ENCODE data around the gene RBMS2. TPM values are rescaled to one million over a fixed set of nuclear protein-coding genes. Genes with fewer than 3 reads are reported as not detected.

Gene RBMS2
- total and polyA plus RNA-seq, 2 donors from 2014 or later, result 8.5 to 71.3 TPM

- peaks cover 0 to 43% (median 26%) of the 10 kb centered on the region in 3 donors for H3K4me1 ChIP-seq (ENCODE audit: control insufficient read depth in 2 of 3, insufficient read depth in 2 of 3, low read depth in 1 of 3, low read length in 3 of 3)
- H3K36me3 ChIP-seq (ENCODE audit: control insufficient read depth in 2 of 3, insufficient read depth in 3 of 3, low read length in 3 of 3), result peaks cover 10 to 17% (median 15%) of the 10 kb centered on the region in 3 donors
- intact Hi-C loops (cut with DNase I), result no loop called here
- TF ChIP-seq CTCF (IDR thresholded peaks at IDR 0.05; ENCODE audit: borderline replicate concordance, extremely low read depth, insufficient read depth), result no peak
- peak overlapping the region; percentile 67 to 88 (median 83) for H3K4me3 ChIP-seq (ENCODE audit: low read length in 3 of 3)
- H3K27ac ChIP-seq (ENCODE audit: low read depth in 2 of 2, low read length in 2 of 2), result peak overlapping the region; percentile 89 to 97
- FAIRE-seq, result no peak
- H3K9ac ChIP-seq (ENCODE audit: low read length in 3 of 3), result peak overlapping the region; percentile 24 to 89 (median 54)
- DNase-seq, result peak; percentile 71 to 90 (median 86)
- no peaks in the 10 kb centered on the region for H3K27me3 ChIP-seq (ENCODE audit: control insufficient read depth, insufficient read depth, low read length)
- no peaks in the 10 kb centered on the region for H3K9me3 ChIP-seq (ENCODE audit: control insufficient read depth in 2 of 3, insufficient read depth in 1 of 3, low read length in 3 of 3)
These were observed 112.7 kb downstream of the RBMS2 start for GRCh38 chr12:56634242-56634836.

- Histone ChIP-seq H3K36me3 (ENCODE audit: control insufficient read depth in 2 of 3, insufficient read depth in 3 of 3, low read length in 3 of 3) (peaks cover 12 to 23% (median 18%) of the 10 kb centered on the region in 3 donors), H3K27me3 (ENCODE audit: control insufficient read depth, insufficient read depth, low read length) (no peaks in the 10 kb centered on the region), H3K4me3 (ENCODE audit: low read length in 3 of 3) (peak overlapping the region; percentile 76 to 88 (median 83)), H3K9ac (ENCODE audit: low read length in 3 of 3) (peak overlapping the region; percentile 70 to 89 (median 88)), H3K27ac (ENCODE audit: low read depth in 2 of 2, low read length in 2 of 2) (peak overlapping the region; percentile 89 to 97), H3K9me3 (ENCODE audit: control insufficient read depth in 2 of 3, insufficient read depth in 1 of 3, low read length in 3 of 3) (no peaks in the 10 kb centered on the region), H3K4me1 (ENCODE audit: control insufficient read depth in 2 of 3, insufficient read depth in 2 of 3, low read depth in 1 of 3, low read length in 3 of 3) (peaks cover 0 to 43% (median 26%) of the 10 kb centered on the region in 3 donors)
- TF ChIP-seq CTCF (IDR thresholded peaks at IDR 0.05; ENCODE audit: borderline replicate concordance, extremely low read depth, insufficient read depth), result peak; percentile 25
- intact Hi-C loops (cut with DNase I), result no loop called here
- DNase-seq, result peak; percentile 78 to 92 (median 86)
- no peak for FAIRE-seq
These were observed 113.5 kb downstream of the RBMS2 start for GRCh38 chr12:56634837-56635791.

- peak overlapping the region; percentile 75 to 89 (median 88) for H3K9ac ChIP-seq (ENCODE audit: low read length in 3 of 3)
- intact Hi-C loops (cut with DNase I), result no loop called here
- peak overlapping the region; percentile 56 to 88 (median 76) for H3K4me3 ChIP-seq (ENCODE audit: low read length in 3 of 3)
- no peak for FAIRE-seq
- H3K27me3 ChIP-seq (ENCODE audit: control insufficient read depth, insufficient read depth, low read length), result no peaks in the 10 kb centered on the region
- no peaks in the 10 kb centered on the region for H3K9me3 ChIP-seq (ENCODE audit: control insufficient read depth in 2 of 3, insufficient read depth in 1 of 3, low read length in 3 of 3)
- peak; percentile 9 for TF ChIP-seq CTCF (IDR thresholded peaks at IDR 0.05; ENCODE audit: borderline replicate concordance, extremely low read depth, insufficient read depth)
- H3K36me3 ChIP-seq (ENCODE audit: control insufficient read depth in 2 of 3, insufficient read depth in 3 of 3, low read length in 3 of 3), result peaks cover 12 to 27% (median 18%) of the 10 kb centered on the region in 3 donors
- peak; percentile 89 to 96 (median 92) for DNase-seq
- peak overlapping the region; percentile 89 to 97 for H3K27ac ChIP-seq (ENCODE audit: low read depth in 2 of 2, low read length in 2 of 2)
- H3K4me1 ChIP-seq (ENCODE audit: control insufficient read depth in 2 of 3, insufficient read depth in 2 of 3, low read depth in 1 of 3, low read length in 3 of 3), result peaks cover 0 to 36% (median 20%) of the 10 kb centered on the region in 3 donors
These were observed 114.4 kb downstream of the RBMS2 start for GRCh38 chr12:56635806-56636674.

All from kidney (tissue), 14 donors.